HG02840 (cell line): ENCODE results near the gene ZNF423.

ENCODE experiments used
- ATAC-seq: cut with Tn5 transposase; IDR thresholded peaks from one replicate; pipeline ENCODE4 v1.9.1; 2021; ENCODE audit warnings: mild to moderate bottlenecking, moderate library complexity, moderate number of reproducible peaks; ENCODE audit not compliant: unreplicated experiment, low FRiP score

ZNF423 gene

DNA sequence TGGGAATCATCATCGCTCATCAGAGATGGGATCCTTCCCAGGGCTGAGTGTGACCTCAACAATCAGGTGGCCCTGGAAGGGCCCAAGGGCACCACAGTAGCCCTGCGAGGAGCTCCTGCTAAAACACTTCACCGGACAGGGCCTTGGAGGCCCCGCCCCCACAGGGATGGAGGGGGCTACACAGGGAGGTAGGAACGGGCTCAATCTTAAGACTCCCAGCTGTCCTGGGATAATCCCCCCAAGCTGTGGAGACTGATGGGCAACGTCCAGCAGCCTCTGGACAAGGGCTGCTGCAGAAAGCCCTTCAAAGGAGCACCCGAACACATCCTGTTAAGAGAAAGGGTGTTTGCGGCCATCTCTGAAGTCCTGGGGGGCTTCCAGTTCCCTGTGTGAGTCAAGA, 60.4 kb downstream of the ZNF423 start:
- ATAC-seq, result no peak

DNA sequence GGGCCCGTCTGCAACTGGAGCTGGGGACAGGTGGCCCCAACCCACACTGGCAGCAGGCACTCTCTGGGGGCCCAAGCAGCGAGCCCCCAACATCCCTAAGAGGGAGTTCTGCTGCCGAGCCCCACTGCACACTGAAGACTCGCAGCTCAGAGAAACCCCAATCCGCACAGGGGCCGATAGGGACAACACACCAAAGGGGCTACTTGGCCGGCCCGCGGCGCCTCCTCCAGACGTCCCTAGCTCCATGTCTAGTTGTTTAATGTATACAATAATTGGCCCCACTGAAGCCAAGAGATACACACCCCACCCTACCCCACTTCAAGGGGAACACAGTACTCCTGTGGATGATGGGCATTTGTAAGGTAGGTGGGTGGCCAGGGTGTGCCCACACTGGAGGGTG, 62.7 kb downstream of the ZNF423 start:
- ATAC-seq, result no peak

DNA sequence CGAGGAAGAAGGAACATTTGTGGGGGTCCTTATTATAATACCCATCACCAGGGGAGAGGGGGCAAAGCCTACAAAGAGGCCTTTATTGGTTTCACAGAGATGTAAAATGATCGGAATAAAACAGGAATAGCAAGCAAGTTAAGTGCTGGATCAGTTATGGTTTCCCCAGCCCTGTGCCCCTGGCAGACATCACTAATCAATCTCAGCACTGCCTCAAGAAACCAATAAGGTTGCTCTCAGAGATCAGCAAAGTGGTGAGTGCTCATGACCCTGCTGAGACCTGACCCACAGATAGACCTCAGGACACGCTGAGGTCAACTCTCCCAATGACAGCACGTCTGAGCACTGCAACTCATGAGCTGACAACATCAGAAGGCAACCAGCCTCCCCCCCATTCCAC, 66.3 kb downstream of the ZNF423 start:
- ATAC-seq, result no peak

DNA sequence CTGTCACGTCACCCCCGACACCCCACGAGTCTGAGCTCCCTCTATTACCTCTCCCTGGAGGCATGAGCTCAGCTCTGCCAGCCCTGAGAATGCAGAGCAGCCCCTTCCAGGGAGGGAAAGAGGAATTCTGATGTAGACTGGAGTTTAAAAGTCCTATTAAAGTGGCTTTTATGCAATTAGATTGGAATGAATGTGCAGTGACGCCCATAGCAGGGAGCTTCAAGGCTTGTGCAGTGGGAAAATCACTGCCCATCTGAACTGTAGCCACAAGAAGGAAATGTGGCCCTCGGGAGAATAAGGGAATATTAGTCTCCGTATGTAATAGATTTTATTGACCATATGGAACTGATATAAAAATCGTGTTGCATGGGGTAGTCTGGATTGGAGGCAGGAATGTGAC, 66.9 kb downstream of the ZNF423 start:
- no peak for ATAC-seq

DNA sequence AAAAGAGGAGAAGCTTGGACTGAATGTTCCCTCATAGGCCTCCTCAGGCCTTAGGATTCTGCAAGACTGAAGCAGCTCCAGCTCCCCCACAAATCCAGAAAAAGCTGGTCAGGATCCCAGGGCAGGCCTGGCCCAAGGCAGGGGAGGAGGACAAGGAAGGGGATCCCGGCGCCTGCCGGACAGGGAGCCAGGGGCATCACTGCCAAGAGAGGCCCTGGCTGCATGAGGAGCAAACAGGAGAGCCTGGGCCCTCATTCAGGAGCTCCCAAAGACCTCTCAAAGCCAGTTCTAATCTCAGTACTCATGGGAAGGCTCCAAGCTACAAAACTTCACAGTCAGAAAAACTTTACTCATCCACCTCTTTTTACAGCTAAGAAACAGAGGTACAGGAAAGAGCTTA, 67.3 kb downstream of the ZNF423 start:
- ATAC-seq, result no peak

DNA sequence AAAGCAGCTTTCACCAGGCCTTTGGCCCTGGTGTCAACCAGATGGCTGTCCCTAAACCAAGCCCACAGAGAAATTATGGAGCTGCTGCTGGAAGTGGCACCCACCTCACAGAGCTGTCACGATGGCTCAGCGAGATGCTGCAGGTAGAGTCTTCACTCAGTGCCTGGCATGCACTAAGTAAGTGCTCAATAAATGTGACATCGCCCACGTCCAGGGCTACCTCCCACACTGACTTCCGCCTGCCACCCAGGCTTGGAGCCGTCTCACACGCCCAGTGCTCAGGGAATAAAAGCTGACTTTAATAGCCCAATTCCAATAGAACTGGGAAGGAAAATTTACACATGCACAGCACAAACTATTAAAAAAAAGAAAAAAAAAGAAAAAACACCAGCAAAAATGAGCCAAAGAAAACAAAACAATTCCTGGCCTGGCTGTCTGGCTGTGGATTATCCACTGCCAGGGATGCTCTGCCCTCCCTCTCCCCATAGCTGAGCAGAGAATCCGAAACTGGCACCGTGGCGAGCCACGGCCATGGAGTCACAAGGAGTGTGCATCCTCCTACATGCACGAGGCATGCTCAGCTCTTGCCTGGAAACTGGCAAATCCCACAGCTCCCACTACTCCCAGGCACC, 68.9 kb downstream of the ZNF423 start:
- no peak for ATAC-seq

DNA sequence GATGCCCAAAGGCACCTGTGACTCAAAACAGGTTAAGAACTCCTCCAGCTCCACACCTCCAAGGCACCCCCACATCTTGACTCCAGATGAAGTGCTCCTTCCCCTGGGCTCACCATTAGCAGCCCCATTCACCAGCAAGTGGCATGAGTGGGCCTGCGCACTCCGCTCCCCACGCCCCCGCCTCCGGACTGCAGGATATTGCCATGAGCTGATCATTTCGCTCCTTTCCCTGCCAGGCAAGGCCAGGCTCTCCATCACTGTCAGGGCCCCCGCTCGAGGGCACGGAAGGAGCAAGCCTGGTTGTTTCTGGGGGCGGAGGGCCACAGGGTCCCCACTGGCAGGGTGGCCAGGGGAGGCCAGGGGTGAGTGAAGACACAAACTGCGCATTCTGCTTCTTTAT, 69.9 kb downstream of the ZNF423 start:
- ATAC-seq, result no peak

DNA sequence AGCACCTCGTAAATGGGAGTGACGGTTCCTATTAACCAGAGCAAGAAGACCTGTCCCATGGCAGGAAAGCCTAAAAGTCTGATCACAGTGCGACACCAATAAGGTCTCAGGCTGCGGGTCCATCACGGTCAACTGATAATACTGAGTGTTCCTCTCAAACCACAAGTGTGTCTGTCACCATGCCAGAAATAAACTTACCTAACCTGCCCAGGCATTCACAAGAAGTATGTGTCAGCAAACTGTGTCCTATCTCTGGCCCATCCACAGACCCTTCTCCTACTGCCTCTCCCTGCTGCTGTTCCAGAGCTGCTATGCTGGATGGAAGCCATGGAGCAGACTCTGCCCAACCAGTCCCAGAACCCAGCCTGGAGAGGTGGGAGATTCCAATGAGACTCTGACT, 73.5 kb downstream of the ZNF423 start:
- ATAC-seq, result no peak

DNA sequence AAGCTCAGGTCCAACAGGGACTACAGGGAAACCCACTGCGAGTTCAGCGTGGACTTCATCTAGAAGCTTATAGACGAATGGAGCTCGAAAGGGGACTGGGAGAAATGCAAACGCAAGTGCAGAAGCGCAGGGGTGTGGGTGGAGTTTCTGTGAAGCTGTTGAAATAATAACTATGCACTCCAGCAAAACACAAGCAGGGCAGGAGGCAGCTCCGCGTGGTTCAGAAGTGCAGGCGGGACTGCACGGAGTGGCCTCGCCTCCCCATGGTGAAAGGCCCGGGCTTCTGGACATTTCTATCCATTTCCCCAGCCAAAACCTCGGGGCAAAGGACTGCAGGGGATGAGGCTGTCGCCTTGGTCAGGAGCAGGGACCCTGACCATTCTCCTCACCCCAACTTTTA, 74.5 kb downstream of the ZNF423 start:
- no peak for ATAC-seq

DNA sequence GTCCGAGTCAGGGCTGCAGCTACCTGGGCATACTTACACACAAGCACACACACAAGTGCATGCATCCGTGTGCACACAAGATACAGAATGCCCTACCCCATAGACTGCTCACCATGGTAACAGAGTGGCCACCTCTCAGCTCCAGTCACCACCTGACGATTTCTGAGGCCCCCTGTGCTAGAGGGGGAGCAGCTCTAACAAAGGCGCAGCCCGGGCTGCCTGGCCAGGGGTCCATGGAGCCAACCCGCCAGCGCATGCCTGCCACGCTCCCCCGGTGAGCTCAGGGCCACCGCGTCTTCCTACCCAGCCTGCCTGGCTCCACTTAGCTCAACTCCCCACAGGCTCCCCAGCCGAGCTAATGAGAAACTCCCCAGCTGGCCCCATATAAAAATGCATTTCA, 75.5 kb downstream of the ZNF423 start:
- no peak for ATAC-seq

DNA sequence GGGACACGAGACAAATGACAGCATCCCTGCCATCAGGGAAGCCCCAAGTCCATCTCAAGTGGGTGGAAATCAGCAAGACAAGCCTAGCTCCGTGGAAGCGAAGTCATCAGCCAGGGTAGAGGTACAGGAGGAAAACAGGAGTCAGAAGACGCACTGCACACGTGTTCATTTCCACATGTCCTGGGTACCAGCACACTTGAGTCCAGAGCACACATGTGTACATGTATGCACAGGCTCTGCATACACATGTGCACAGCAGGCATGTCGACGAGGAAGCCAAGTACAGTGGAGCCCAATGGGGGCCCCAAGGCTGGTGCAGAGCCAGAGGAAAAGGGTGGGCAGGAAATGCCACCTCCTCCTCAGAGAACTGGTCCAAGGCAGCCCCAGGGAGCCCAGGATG, 75.9 kb downstream of the ZNF423 start:
- no peak for ATAC-seq

DNA sequence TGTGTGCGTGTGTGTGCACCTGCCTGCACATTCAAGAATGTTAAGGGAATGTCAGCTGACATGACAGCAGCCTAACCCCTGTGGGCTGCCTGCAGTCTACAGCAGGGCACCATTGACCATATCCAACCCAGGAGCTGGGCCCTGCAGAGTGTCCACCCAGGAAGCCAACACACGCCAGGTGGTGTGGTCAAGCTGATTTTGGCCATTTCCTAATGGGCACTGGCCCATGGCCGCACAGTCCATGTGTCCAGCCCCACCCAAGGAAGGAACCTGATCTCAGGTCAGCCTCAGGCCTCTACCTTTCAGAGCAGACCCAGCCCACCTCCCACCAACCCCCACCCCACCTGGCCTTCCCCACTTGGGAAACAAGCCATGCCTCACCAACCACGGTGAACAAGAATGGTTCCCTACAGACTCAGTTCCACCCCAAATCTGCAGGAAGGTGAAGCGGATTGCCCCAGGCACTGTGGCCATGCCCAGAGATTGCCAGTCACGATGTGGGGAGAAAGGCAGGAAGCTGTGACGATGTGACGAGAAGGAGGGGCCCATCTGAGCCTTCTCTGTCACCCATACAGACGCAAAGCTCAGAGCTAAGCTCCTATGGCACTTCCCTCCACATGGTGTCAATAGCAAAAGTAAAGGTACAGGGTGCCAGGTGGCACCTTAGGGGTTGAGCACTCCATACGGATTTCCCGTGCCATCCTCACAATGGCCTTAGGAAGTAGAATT, 77.5 kb downstream of the ZNF423 start:
- no peak for ATAC-seq

DNA sequence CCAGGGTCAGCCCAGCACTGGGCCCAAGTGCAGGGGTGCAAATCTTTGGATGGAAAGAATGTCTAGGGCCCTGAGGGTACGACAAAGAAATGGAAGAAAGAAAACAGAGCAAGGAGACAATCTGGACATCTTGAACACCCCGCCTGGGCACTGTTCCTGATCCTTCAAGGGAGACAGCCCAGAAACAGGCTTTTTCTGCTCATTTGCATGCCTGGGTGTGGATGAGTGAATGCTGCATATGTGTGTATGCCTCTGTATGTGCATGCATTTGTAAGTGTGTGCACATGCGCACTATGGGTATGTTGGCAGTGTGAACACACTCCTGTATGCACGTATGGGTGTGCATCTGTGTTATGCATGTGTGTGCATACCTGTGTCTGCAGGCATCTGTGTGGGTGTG, 79.2 kb downstream of the ZNF423 start:
- ATAC-seq, result no peak

DNA sequence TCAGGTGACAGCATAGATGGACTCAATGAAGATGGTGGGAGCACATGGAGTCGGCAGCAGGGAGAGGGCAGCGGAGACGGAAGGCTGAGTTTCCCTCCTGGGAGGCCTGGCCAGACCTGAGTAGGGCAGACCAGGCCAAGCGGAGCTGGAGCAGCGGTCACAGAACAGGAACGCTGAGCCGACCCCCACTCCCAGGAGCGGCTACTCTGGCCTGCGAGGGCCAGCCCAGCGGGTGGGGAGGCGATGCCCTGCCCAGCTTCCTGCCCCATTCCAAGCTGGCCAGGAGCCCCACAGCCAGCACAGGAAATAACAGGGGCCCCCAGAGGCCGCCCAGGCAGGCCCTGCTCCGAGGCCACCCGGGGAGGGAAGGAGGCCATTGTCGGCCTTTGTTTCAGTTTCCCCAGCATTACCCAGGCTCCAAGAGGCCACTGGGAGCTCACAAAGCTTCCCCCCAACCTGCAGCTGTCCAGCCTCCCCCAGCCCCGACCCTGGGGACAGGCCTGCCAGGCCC, 79.8 kb downstream of the ZNF423 start:
- ATAC-seq, result no peak

DNA sequence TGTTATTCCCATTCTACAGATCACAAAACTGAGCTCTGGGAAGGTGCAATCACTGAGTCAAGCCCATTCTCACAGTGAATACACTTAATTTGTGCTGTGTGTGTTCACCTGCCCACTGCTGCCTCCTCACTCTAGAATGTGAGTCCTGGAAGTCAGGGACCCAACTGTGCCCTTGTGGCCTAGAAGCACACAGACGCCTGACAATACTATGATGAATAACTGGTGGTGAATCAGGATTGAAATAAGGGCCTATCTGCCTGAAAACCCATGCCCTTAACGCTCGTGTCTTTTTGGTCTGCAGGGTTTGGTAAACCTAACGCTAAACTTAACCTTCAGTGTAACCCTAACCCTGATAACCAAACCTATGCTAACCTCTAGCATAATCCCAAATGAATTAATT, 80.3 kb downstream of the ZNF423 start:
- no peak for ATAC-seq

DNA sequence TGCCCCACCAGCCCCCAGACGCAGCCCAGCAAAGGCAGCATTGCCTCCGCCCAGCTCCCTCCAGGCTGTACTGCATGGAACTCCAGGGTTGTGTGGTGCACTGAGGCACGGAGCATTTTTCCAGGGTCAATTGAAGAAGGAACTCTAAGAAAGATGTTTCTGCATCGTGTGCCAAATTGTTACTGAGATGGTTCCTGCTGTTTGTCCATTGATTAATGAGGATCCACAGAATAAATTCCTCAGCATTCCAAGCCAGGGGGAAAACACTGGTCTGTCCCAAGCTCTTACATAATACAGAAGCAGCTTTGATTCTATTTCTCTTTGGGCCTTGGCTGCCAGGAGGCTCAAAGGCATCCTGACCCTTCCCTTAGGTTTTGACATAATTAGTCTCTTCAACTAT, 80.9 kb downstream of the ZNF423 start:
- no peak for ATAC-seq

DNA sequence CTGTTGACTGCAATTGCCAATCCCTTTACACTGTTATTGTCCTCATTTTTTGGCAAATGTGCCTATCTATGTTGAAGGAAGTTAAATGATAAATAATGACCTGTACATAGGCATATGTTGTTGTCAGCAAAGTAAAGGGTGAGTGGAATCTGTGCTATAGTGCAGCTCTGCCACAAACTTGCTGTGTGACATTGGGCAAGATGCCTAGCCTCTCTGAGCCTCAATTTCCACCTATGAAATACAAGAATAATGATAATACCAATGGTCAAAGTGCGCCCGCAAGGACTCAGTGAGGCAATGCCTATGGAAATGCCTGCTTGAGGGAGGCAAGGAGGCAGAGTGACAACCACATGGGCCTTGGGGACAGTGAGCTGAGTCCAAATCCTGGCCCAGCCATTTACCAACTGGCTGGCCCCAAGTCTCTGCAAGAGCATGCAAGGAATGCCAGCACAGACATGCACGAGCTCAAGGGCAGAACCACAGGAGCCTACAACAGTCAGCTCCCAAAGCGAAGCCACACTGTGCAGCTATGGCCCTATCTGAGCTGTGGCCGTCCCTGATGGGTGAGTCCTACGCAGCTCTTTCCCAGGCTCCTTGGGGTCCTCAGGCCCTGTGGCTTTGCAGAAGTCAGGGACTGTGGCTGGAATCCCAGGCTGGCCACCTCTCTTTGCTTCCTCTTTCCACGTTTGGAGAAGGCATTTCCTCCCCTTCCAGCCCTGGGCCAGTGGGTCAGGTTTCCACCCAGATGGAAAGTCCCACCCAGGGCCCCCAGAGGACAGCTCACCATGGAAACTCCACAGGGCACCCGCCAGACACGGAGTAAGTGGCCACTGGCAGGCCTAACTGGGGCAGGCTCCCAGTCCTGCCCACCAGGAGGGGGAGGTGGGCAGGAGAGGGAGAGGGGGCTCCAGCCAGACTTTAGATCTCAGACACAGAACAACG, 82.1 kb downstream of the ZNF423 start:
- no peak for ATAC-seq

DNA sequence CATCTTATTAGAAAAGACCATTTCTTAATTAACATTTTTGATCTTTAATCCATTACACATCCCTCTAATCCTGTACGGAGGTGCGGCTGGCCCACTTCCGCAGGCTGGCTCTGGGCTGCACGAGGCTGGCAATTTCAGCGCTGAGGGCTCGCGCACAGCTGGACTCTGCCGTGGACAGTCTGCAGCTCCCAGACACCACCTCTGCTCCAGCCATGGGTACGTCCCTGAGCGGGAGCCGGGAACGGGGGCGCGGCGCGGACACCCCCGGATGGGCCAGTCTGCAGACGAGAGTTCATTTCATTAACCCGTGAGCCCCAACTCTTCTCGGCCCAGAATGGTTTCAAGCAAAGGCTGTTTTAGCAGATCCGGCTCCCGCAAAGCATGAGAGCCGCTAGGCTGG, 87.9 kb downstream of the ZNF423 start:
- ATAC-seq, result no peak

DNA sequence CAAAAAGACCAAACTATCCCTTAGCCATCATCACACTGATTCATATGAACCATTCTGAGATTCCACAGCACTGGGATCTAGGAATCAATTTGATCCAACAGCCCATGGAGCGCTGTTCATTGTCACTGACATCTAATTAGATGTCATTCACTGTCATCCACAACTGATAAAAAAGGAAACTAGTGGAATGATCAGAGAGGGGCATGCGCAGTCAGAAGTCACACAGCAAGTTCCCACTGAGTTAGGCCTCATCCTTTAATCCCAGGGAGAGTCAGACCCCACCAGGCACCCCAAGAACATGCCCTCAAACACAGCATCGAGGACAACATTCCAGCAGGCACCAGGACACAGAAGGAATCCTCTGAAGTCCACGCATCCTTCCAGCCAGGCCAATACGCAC, 88.5 kb downstream of the ZNF423 start:
- no peak for ATAC-seq

DNA sequence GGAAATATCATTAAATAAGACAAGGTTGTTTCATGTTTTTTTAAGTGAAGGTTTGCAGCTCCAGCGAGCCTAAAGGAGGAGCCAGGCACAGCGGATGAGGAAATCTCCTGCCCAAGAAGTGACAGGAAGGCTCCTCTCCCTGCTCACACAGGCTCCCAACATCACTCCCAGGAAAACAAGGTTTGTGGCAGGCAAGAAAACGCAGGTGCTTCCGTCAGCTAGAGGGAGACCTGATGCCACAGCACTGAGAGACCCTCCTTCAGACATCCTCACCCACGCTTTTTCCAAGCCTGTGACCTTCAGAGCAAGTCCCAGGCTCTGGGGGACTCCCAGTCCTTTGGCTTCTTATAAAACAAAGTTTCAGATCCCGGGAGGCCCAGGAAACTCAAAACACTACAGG, 89.7 kb downstream of the ZNF423 start:
- ATAC-seq, result no peak

DNA sequence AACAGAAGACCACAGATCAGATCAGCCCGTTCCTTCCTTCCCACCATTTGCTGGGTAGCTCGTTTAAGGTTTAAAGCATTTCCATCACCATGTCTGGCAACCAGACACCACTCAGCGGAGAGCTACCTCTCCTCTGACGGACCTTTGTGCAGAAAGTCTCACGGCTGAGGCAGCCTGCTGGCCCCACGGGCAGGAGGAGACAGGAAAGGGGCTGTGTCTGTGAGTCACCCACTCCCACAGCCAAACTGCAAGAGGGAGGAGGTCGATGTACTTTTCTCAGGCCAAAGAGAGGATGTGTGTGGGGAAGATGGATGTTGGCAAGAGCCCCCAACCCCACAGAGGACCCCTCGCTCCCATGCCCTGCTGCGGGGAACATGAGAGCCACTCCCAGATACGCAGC, 92.1 kb downstream of the ZNF423 start:
- ATAC-seq, result no peak
